Kidney (tissue), 14 donors: Measurements from ENCODE around the gene SLC24A4. TPM values are rescaled to one million over a fixed set of nuclear protein-coding genes. Genes with fewer than 3 reads are reported as not detected.
A peak's percentile ranks its signal among the peaks of the same experiment; 100 is the strongest.

Source experiments
- DNase-seq, 5 donors: peaks; one replicate each; pipeline ENCODE4 v3.0.0-alpha.2; 2013 to 2020
- FAIRE-seq: peaks from 2 replicates; lab custom pipeline; 2012; peaks lifted over from hg19 to GRCh38; lab: Jason Lieb, UNC
- H3K27ac ChIP-seq, 2 donors: one replicate each; pipeline ENCODE4 v1.7.0; 2013; ENCODE audit warnings: low read depth in 2 of 2, low read length in 2 of 2, inconsistent platforms in 1 of 2
- H3K27me3 ChIP-seq: one replicate; pipeline ENCODE4 v1.7.1; 2013; ENCODE audit warnings: low read length, inconsistent platforms; ENCODE audit not compliant: control insufficient read depth, insufficient read depth
- H3K36me3 ChIP-seq, 3 donors: one replicate each; pipeline versions ENCODE4 v1.7.0 to v1.7.1; 2013; ENCODE audit warnings: low read length in 3 of 3, control low read depth in 1 of 3, inconsistent platforms in 1 of 3; ENCODE audit not compliant: insufficient read depth in 3 of 3, control insufficient read depth in 2 of 3
- H3K4me1 ChIP-seq, 3 donors: one replicate each; pipeline versions ENCODE4 v1.7.0 to v1.7.1; 2013; ENCODE audit warnings: low read length in 3 of 3, inconsistent platforms in 1 of 3, low read depth in 1 of 3; ENCODE audit not compliant: control insufficient read depth in 2 of 3, insufficient read depth in 2 of 3
- H3K4me3 ChIP-seq, 3 donors: one replicate each; pipeline versions ENCODE4 v1.7.0 to v1.8.1; 2013; ENCODE audit warnings: low read length in 3 of 3, control low read depth in 1 of 3, inconsistent platforms in 1 of 3
- H3K9ac ChIP-seq, 3 donors: one replicate each; pipeline versions ENCODE4 v1.7.0 to v1.7.1; 2013; ENCODE audit warnings: low read length in 3 of 3, control low read depth in 1 of 3, inconsistent platforms in 1 of 3
- H3K9me3 ChIP-seq, 3 donors: one replicate each; pipeline versions ENCODE4 v1.7.0 to v1.7.1; 2013; ENCODE audit warnings: low read length in 3 of 3, control low read depth in 1 of 3, inconsistent platforms in 1 of 3; ENCODE audit not compliant: control insufficient read depth in 2 of 3, insufficient read depth in 1 of 3
- intact Hi-C: fragments of 100-400 bp; cut with DNase I; formaldehyde crosslinking; loops from one replicate; pipeline ENCODE4 v1.11.1; 2022
- polyA plus RNA-seq: library from polyadenylated mRNA; stranded (reverse); fragments of 350-450 nt; fragmentation: Illumina TruSeq; extraction: RNeasy Lipid Tissue Mini Kit (QIAGEN cat#74804); gene quantifications from one replicate; pipeline ENCODE4 v1.2.3, GENCODE V29; 2014; ENCODE audit warnings: low read depth, low replicate concordance; ENCODE audit not compliant: insufficient read depth
- total RNA-seq: library from RNA; stranded (reverse); fragmentation: NEBNext Ultra II Directional; extraction: Animal tissue kit (Norgen Biotek cat#: 25700); gene quantifications from one replicate; pipeline ENCODE4 v1.2.1, GENCODE V29; 2021
- TF ChIP-seq, protein P1 (sequence below): IDR thresholded peaks from 3 replicates; pipeline ENCODE4 v1.5.1; 2012; ENCODE audit warnings: mild to moderate bottlenecking, moderate library complexity, borderline replicate concordance; ENCODE audit not compliant: insufficient read depth; ENCODE audit errors: extremely low read depth
- donor health status: control.
- donor health status: control.
- donor health status: control.
- donor health status: control.
- donor health status: control.
- donor health status: DM: yes; HTN: yes; CAD: no.
- donor health status: Normal renal cell carcinoma (clear cell type).

Gene SLC24A4
- total and polyA plus RNA-seq, 2 donors from 2014 or later: 0.32 to 0.85 TPM

- no peak overlapping the region for H3K9ac ChIP-seq
- H3K4me3 ChIP-seq: no peak overlapping the region
- peaks cover 0 to 2% (median 0%) of the 10 kb centered on the region in 3 donors for H3K4me1 ChIP-seq
- no peaks in the 10 kb centered on the region for H3K36me3 ChIP-seq
- TF ChIP-seq, protein P1, sequence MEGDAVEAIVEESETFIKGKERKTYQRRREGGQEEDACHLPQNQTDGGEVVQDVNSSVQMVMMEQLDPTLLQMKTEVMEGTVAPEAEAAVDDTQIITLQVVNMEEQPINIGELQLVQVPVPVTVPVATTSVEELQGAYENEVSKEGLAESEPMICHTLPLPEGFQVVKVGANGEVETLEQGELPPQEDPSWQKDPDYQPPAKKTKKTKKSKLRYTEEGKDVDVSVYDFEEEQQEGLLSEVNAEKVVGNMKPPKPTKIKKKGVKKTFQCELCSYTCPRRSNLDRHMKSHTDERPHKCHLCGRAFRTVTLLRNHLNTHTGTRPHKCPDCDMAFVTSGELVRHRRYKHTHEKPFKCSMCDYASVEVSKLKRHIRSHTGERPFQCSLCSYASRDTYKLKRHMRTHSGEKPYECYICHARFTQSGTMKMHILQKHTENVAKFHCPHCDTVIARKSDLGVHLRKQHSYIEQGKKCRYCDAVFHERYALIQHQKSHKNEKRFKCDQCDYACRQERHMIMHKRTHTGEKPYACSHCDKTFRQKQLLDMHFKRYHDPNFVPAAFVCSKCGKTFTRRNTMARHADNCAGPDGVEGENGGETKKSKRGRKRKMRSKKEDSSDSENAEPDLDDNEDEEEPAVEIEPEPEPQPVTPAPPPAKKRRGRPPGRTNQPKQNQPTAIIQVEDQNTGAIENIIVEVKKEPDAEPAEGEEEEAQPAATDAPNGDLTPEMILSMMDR: no peak
- intact Hi-C loops: no loop called here
- no peak overlapping the region for H3K27ac ChIP-seq
- FAIRE-seq (no peak), DNase-seq (peak in 1 of 5 donors; percentile 15)
- no peaks in the 10 kb centered on the region for H3K27me3 ChIP-seq
- no peaks in the 10 kb centered on the region for H3K9me3 ChIP-seq
Observed at GRCh38 chr14:92482621-92483319, 159.8 kb downstream of the SLC24A4 start.

- DNase-seq: no peak
- intact Hi-C loops: no loop called here
Observed at GRCh38 chr14:92484132-92484823, 161.3 kb downstream of the SLC24A4 start.

GRCh38 chr14:92486881-92487280 is 163.9 kb downstream of the SLC24A4 start:
- intact Hi-C loops: no loop called here

More at GRCh38 chr14:92484132-92484823, 161.3 kb downstream of the SLC24A4 start:
- Histone ChIP-seq H3K27me3 (no peaks in the 10 kb centered on the region), H3K36me3 (no peaks in the 10 kb centered on the region), H3K9ac (no peak overlapping the region), H3K27ac (no peak overlapping the region), H3K4me1 (peaks cover 0 to 4% (median 0%) of the 10 kb centered on the region in 3 donors), H3K4me3 (no peak overlapping the region), H3K9me3 (no peaks in the 10 kb centered on the region)
- no peak for FAIRE-seq
- TF ChIP-seq, protein P1: no peak

More at GRCh38 chr14:92486881-92487280, 163.9 kb downstream of the SLC24A4 start:
- TF ChIP-seq, protein P1: no peak
- FAIRE-seq: no peak
- H3K4me1 ChIP-seq: peaks cover 0 to 6% (median 0%) of the 10 kb centered on the region in 3 donors
- H3K9me3 ChIP-seq: no peaks in the 10 kb centered on the region
- DNase-seq: no peak
- no peak overlapping the region for H3K4me3 ChIP-seq
- H3K36me3 ChIP-seq: no peaks in the 10 kb centered on the region
- no peak overlapping the region for H3K27ac ChIP-seq
- no peaks in the 10 kb centered on the region for H3K27me3 ChIP-seq
- H3K9ac ChIP-seq: no peak overlapping the region
